ENCODE measurements around the gene RNU7-1.

RNU7-1 gene

GRCh38 chr12:6935371-6936193, 8.0 kb upstream of the RNU7-1 start:
- no peak overlapping the region for H3K9ac ChIP-seq (ENCODE audit: low read length)
- H3K4me2 ChIP-seq (ENCODE audit: low read length) = no peak overlapping the region
- no peak overlapping the region for H2AK5ac ChIP-seq (ENCODE audit: low read length)
- no peak for DNase-seq
- no peak overlapping the region for H2BK5ac ChIP-seq (ENCODE audit: low read length)
- no peaks in the 10 kb centered on the region for H3K27me3 ChIP-seq (ENCODE audit: insufficient read depth, low read length, poor library complexity)
- H3K56ac ChIP-seq (ENCODE audit: low read length) = no peak overlapping the region
- peaks cover 2% of the 10 kb centered on the region for H3K4me1 ChIP-seq (ENCODE audit: control insufficient read depth, low read depth, low read length)
- no peak overlapping the region for H3K23ac ChIP-seq (ENCODE audit: low read length)
- H3K4me3 ChIP-seq (ENCODE audit: low read length) = no peak overlapping the region
- H2BK15ac ChIP-seq (replicated peaks; ENCODE audit: low read depth) = no peak overlapping the region
- H3K4ac ChIP-seq (ENCODE audit: low read depth, low read length) = no peak overlapping the region
- no peak overlapping the region for H3K18ac ChIP-seq (ENCODE audit: low read length)
- H4K8ac ChIP-seq (ENCODE audit: low read depth, low read length) = no peak overlapping the region
- peaks cover 16% of the 10 kb centered on the region for H3K79me1 ChIP-seq (ENCODE audit: low read length)
- H3K79me2 ChIP-seq (ENCODE audit: control insufficient read depth, insufficient read depth, low read length) = peaks cover 22% of the 10 kb centered on the region
- no peak overlapping the region for H3K27ac ChIP-seq (ENCODE audit: low read depth, low read length)
- H2BK120ac ChIP-seq (ENCODE audit: low read depth, low read length) = no peak overlapping the region
- H4K5ac ChIP-seq (ENCODE audit: low read length) = no peak overlapping the region
- no CpG with 5 or more reads among the region's 14 CpGs for WGBS (ENCODE audit: extremely low coverage, insufficient coverage, low lambda C conversion rate)
- peaks cover 20% of the 10 kb centered on the region for H3K36me3 ChIP-seq (ENCODE audit: control insufficient read depth, insufficient read depth, low read length)

DNA sequence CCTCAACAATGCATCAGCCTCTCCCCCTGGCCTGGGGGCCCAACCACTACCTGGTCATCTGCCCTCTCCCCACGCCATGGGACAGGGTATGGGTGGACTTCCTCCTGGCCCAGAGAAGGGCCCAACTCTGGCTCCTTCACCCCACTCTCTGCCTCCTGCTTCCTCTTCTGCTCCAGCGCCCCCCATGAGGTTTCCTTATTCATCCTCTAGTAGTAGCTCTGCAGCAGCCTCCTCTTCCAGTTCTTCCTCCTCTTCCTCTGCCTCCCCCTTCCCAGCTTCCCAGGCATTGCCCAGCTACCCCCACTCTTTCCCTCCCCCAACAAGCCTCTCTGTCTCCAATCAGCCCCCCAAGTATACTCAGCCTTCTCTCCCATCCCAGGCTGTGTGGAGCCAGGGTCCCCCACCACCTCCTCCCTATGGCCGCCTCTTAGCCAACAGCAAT, 7.4 kb upstream of the RNU7-1 start:
- peaks cover 17% of the 10 kb centered on the region for H3K79me2 ChIP-seq (ENCODE audit: control insufficient read depth, insufficient read depth, low read length)
- H3K27ac ChIP-seq (ENCODE audit: low read depth, low read length) = no peak overlapping the region
- no peak overlapping the region for H3K4me2 ChIP-seq (ENCODE audit: low read length)
- no peak overlapping the region for H3K9ac ChIP-seq (ENCODE audit: low read length)
- H2AK5ac ChIP-seq (ENCODE audit: low read length) = no peak overlapping the region
- no peak overlapping the region for H3K4me3 ChIP-seq (ENCODE audit: low read length)
- DNase-seq = no peak
- no peaks in the 10 kb centered on the region for H3K27me3 ChIP-seq (ENCODE audit: insufficient read depth, low read length, poor library complexity)
- H3K56ac ChIP-seq (ENCODE audit: low read length) = no peak overlapping the region
- H3K4ac ChIP-seq (ENCODE audit: low read depth, low read length) = no peak overlapping the region
- no peak overlapping the region for H4K5ac ChIP-seq (ENCODE audit: low read length)
- no peak overlapping the region for H2BK15ac ChIP-seq (replicated peaks; ENCODE audit: low read depth)
- H4K8ac ChIP-seq (ENCODE audit: low read depth, low read length) = no peak overlapping the region
- WGBS (ENCODE audit: extremely low coverage, insufficient coverage, low lambda C conversion rate) = no CpG with 5 or more reads among the region's 3 CpGs
- H2BK5ac ChIP-seq (ENCODE audit: low read length) = no peak overlapping the region
- no peak overlapping the region for H3K18ac ChIP-seq (ENCODE audit: low read length)
- no peak overlapping the region for H2BK120ac ChIP-seq (ENCODE audit: low read depth, low read length)
- peaks cover 2% of the 10 kb centered on the region for H3K4me1 ChIP-seq (ENCODE audit: control insufficient read depth, low read depth, low read length)
- H3K79me1 ChIP-seq (ENCODE audit: low read length) = peaks cover 12% of the 10 kb centered on the region
- H3K23ac ChIP-seq (ENCODE audit: low read length) = no peak overlapping the region
- peaks cover 19% of the 10 kb centered on the region for H3K36me3 ChIP-seq (ENCODE audit: control insufficient read depth, insufficient read depth, low read length)

- Histone ChIP-seq H4K8ac (ENCODE audit: low read depth, low read length) (peak overlapping the region; percentile 87), H2BK5ac (ENCODE audit: low read length) (no peak overlapping the region), H3K9ac (ENCODE audit: low read length) (peak overlapping the region; percentile 86), H3K27ac (ENCODE audit: low read depth, low read length) (peak overlapping the region; percentile 64), H3K4me3 (ENCODE audit: low read length) (no peak overlapping the region), H2AK5ac (ENCODE audit: low read length) (no peak overlapping the region), H3K79me2 (ENCODE audit: control insufficient read depth, insufficient read depth, low read length) (peaks cover 14% of the 10 kb centered on the region), H2BK15ac (replicated peaks; ENCODE audit: low read depth) (no peak overlapping the region), H3K4me2 (ENCODE audit: low read length) (no peak overlapping the region), H3K36me3 (ENCODE audit: control insufficient read depth, insufficient read depth, low read length) (peaks cover 20% of the 10 kb centered on the region), H3K56ac (ENCODE audit: low read length) (peak overlapping the region; percentile 88), H3K23ac (ENCODE audit: low read length) (no peak overlapping the region), H3K18ac (ENCODE audit: low read length) (peak overlapping the region; percentile 51), H3K4ac (ENCODE audit: low read depth, low read length) (no peak overlapping the region), H4K5ac (ENCODE audit: low read length) (no peak overlapping the region), H3K27me3 (ENCODE audit: insufficient read depth, low read length, poor library complexity) (no peaks in the 10 kb centered on the region), H2BK120ac (ENCODE audit: low read depth, low read length) (no peak overlapping the region), H3K4me1 (ENCODE audit: control insufficient read depth, low read depth, low read length) (peaks cover 2% of the 10 kb centered on the region), H3K79me1 (ENCODE audit: low read length) (peaks cover 12% of the 10 kb centered on the region)
- DNase-seq = peak; percentile 64
- WGBS (ENCODE audit: extremely low coverage, insufficient coverage, low lambda C conversion rate) = no CpG with 5 or more reads among the region's 36 CpGs
These were observed 6.8 kb upstream of the RNU7-1 start for GRCh38 chr12:6936636-6937480.

GRCh38 chr12:6937481-6938352, 5.9 kb upstream of the RNU7-1 start:
- H2BK120ac ChIP-seq (ENCODE audit: low read depth, low read length) = no peak overlapping the region
- H3K56ac ChIP-seq (ENCODE audit: low read length) = peak overlapping the region; percentile 88
- H4K8ac ChIP-seq (ENCODE audit: low read depth, low read length) = peak overlapping the region; percentile 87
- H2BK5ac ChIP-seq (ENCODE audit: low read length) = no peak overlapping the region
- peaks cover 9% of the 10 kb centered on the region for H3K79me1 ChIP-seq (ENCODE audit: low read length)
- no CpG with 5 or more reads among the region's 80 CpGs for WGBS (ENCODE audit: extremely low coverage, insufficient coverage, low lambda C conversion rate)
- H4K5ac ChIP-seq (ENCODE audit: low read length) = no peak overlapping the region
- H2BK15ac ChIP-seq (replicated peaks; ENCODE audit: low read depth) = no peak overlapping the region
- peaks cover 6% of the 10 kb centered on the region for H3K79me2 ChIP-seq (ENCODE audit: control insufficient read depth, insufficient read depth, low read length)
- H3K4me1 ChIP-seq (ENCODE audit: control insufficient read depth, low read depth, low read length) = peaks cover 2% of the 10 kb centered on the region
- H2AK5ac ChIP-seq (ENCODE audit: low read length) = no peak overlapping the region
- peak overlapping the region; percentile 86 for H3K9ac ChIP-seq (ENCODE audit: low read length)
- H3K18ac ChIP-seq (ENCODE audit: low read length) = peak overlapping the region; percentile 51
- peak; percentile 99 for DNase-seq
- peak overlapping the region; percentile 53 for H3K4me2 ChIP-seq (ENCODE audit: low read length)
- H3K27ac ChIP-seq (ENCODE audit: low read depth, low read length) = peak overlapping the region; percentile 64
- H3K23ac ChIP-seq (ENCODE audit: low read length) = no peak overlapping the region
- peak overlapping the region; percentile 19 for H3K4me3 ChIP-seq (ENCODE audit: low read length)
- peak overlapping the region; percentile 74 for H3K4ac ChIP-seq (ENCODE audit: low read depth, low read length)
- no peaks in the 10 kb centered on the region for H3K27me3 ChIP-seq (ENCODE audit: insufficient read depth, low read length, poor library complexity)
- H3K36me3 ChIP-seq (ENCODE audit: control insufficient read depth, insufficient read depth, low read length) = peaks cover 20% of the 10 kb centered on the region

GRCh38 chr12:6938353-6939190, 5.0 kb upstream of the RNU7-1 start:
- peaks cover 5% of the 10 kb centered on the region for H3K79me1 ChIP-seq (ENCODE audit: low read length)
- H2BK15ac ChIP-seq (replicated peaks; ENCODE audit: low read depth) = no peak overlapping the region
- no peak overlapping the region for H3K4me3 ChIP-seq (ENCODE audit: low read length)
- H3K27me3 ChIP-seq (ENCODE audit: insufficient read depth, low read length, poor library complexity) = no peaks in the 10 kb centered on the region
- peak overlapping the region; percentile 74 for H3K4ac ChIP-seq (ENCODE audit: low read depth, low read length)
- no peak overlapping the region for H3K23ac ChIP-seq (ENCODE audit: low read length)
- no peak overlapping the region for H4K8ac ChIP-seq (ENCODE audit: low read depth, low read length)
- WGBS (ENCODE audit: extremely low coverage, insufficient coverage, low lambda C conversion rate) = no CpG with 5 or more reads among the region's 32 CpGs
- H3K4me2 ChIP-seq (ENCODE audit: low read length) = peak overlapping the region; percentile 53
- H3K18ac ChIP-seq (ENCODE audit: low read length) = no peak overlapping the region
- peak overlapping the region; percentile 84 for H3K56ac ChIP-seq (ENCODE audit: low read length)
- peaks cover 2% of the 10 kb centered on the region for H3K79me2 ChIP-seq (ENCODE audit: control insufficient read depth, insufficient read depth, low read length)
- H3K36me3 ChIP-seq (ENCODE audit: control insufficient read depth, insufficient read depth, low read length) = peaks cover 19% of the 10 kb centered on the region
- H3K9ac ChIP-seq (ENCODE audit: low read length) = peak overlapping the region; percentile 66
- no peak overlapping the region for H2AK5ac ChIP-seq (ENCODE audit: low read length)
- no peak overlapping the region for H2BK5ac ChIP-seq (ENCODE audit: low read length)
- no peak for DNase-seq
- H3K4me1 ChIP-seq (ENCODE audit: control insufficient read depth, low read depth, low read length) = peaks cover 2% of the 10 kb centered on the region
- H2BK120ac ChIP-seq (ENCODE audit: low read depth, low read length) = no peak overlapping the region
- H4K5ac ChIP-seq (ENCODE audit: low read length) = no peak overlapping the region
- peak overlapping the region; percentile 5 for H3K27ac ChIP-seq (ENCODE audit: low read depth, low read length)
